Jurkat, Clone E6-1 (cell line): ENCODE measurements around the gene NRAP.
"Not testable (repeated sequence)": the region's sequence is repeated elsewhere in the genome, so short reads cannot be mapped to it uniquely, and the experiment has no call there.

ENCODE experiments used
- DNase-seq: peaks from one replicate; pipeline ENCODE4 v3.0.0-alpha.2; 2011; ENCODE audit warnings: low read depth, low spot score
- H3K4me3 ChIP-seq: 2 replicates; pipeline ENCODE4 v1.5.1; 2011; ENCODE audit warnings: mild to moderate bottlenecking, low read length, control low read depth, moderate library complexity

The NRAP gene

GRCh38 chr10:113687037-113687436, 23.2 kb upstream of the NRAP start:
- no peak overlapping the region for H3K4me3 ChIP-seq
- DNase-seq, result no peak

- no peak for DNase-seq
- no peak overlapping the region for H3K4me3 ChIP-seq
Observed at GRCh38 chr10:113686028-113686427, 22.2 kb upstream of the NRAP start.

GRCh38 chr10:113683300-113683699, 19.5 kb upstream of the NRAP start:
- no peak for DNase-seq
- no peak overlapping the region for H3K4me3 ChIP-seq

- no peak for DNase-seq
- no peak overlapping the region for H3K4me3 ChIP-seq
Observed at GRCh38 chr10:113681533-113682470, 18.0 kb upstream of the NRAP start.

- H3K4me3 ChIP-seq, result peak overlapping the region; percentile 94
- DNase-seq, result no peak
Observed at GRCh38 chr10:113680190-113681111, 16.6 kb upstream of the NRAP start.

GRCh38 chr10:113679463-113680189, 15.8 kb upstream of the NRAP start, which contains the start of gene CASP7:
Gene CASP7 (plus strand): TSS chr10:113679912. CDS start chr10:113697494, 17,582 bp downstream.
- peak; percentile 86 for DNase-seq
- peak within 1 kb of the TSS; percentile 94 for H3K4me3 ChIP-seq

GRCh38 chr10:113666682-113667252, 2.9 kb upstream of the NRAP start:
- no peak for DNase-seq

GRCh38 chr10:113665806-113666354, 2.0 kb upstream of the NRAP start:
- DNase-seq, result no peak
- H3K4me3 ChIP-seq, result no peak overlapping the region

More at GRCh38 chr10:113666682-113667252, 2.9 kb upstream of the NRAP start:
- H3K4me3 ChIP-seq, result no peak overlapping the region

GRCh38 chr10:113665352-113665751, 1.5 kb upstream of the NRAP start:
- DNase-seq, result no peak

GRCh38 chr10:113663142-113663541, 699 bp downstream of the NRAP start:
- no peak overlapping the region for H3K4me3 ChIP-seq
- DNase-seq, result no peak

More at GRCh38 chr10:113665352-113665751, 1.5 kb upstream of the NRAP start:
- no peak overlapping the region for H3K4me3 ChIP-seq

GRCh38 chr10:113661332-113661731, 2.5 kb downstream of the NRAP start:
- no peak for DNase-seq
- H3K4me3 ChIP-seq, result no peak overlapping the region

- no peak overlapping the region for H3K4me3 ChIP-seq
- no peak for DNase-seq
Observed at GRCh38 chr10:113657544-113657943, 6.3 kb downstream of the NRAP start.

GRCh38 chr10:113656896-113657295, 6.9 kb downstream of the NRAP start:
- DNase-seq, result no peak

GRCh38 chr10:113652456-113652855, 11.4 kb downstream of the NRAP start:
- not testable (repeated sequence) for H3K4me3 ChIP-seq, DNase-seq

More at GRCh38 chr10:113656896-113657295, 6.9 kb downstream of the NRAP start:
- no peak overlapping the region for H3K4me3 ChIP-seq

GRCh38 chr10:113651898-113652297, 11.9 kb downstream of the NRAP start:
- H3K4me3 ChIP-seq, result no peak overlapping the region
- no peak for DNase-seq

GRCh38 chr10:113651021-113651420, 12.8 kb downstream of the NRAP start:
- no peak for DNase-seq
- no peak overlapping the region for H3K4me3 ChIP-seq

- no peak for DNase-seq
- no peak overlapping the region for H3K4me3 ChIP-seq
Observed at GRCh38 chr10:113650172-113650571, 13.7 kb downstream of the NRAP start.

GRCh38 chr10:113648478-113648877, 15.4 kb downstream of the NRAP start:
- DNase-seq, result no peak
- no peak overlapping the region for H3K4me3 ChIP-seq
